Measurements from ENCODE around the gene DCTPP1.

DCTPP1 gene

DNA sequence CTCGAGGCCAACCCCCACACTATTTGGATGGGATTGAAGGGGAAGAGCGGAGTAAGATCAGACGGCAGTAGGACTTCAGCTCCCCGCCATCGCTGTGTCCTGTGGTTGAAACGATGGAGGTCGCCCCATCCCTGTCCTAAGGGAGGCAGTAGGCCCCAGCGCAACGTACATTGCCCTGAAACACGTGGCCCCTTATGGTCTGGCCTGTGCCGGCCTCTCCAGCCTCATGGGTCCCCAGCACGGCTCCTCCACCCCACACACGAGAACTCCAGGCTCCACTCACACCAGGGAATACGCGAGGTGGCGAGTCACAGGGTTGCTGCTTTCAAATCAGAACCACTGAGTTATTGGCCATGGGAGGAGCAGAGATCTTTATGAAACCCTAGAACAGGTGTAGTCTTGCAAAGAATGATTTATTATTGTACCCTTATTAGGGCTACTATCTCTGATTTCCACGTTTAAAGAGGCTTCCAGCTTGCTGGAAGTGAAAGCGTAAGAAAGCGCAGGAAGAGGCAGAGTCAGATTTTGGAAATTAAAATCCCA lies 669 bp upstream of the DCTPP1 start (continued):
- TF ChIP-seq, protein P1, sequence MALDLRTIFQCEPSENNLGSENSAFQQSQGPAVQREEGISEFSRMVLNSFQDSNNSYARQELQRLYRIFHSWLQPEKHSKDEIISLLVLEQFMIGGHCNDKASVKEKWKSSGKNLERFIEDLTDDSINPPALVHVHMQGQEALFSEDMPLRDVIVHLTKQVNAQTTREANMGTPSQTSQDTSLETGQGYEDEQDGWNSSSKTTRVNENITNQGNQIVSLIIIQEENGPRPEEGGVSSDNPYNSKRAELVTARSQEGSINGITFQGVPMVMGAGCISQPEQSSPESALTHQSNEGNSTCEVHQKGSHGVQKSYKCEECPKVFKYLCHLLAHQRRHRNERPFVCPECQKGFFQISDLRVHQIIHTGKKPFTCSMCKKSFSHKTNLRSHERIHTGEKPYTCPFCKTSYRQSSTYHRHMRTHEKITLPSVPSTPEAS (tag by site-specific recombination; IDR thresholded peaks at IDR 0.05) = peak; percentile 46; the same call in 1 of the 2 replicates
- TF ChIP-seq BCL11B (tag by site-specific recombination; IDR thresholded peaks at IDR 0.05; ENCODE audit: low read depth) (peak; percentile 2; the same call in 1 of the 2 replicates), ZNF561 (tag by site-specific recombination; IDR thresholded peaks at IDR 0.05; ENCODE audit: borderline replicate concordance) (0 out of 2 replicates have a peak, but pooled peaks have one; percentile 87), ZNF629 (tag by site-specific recombination; IDR thresholded peaks at IDR 0.05) (peak; percentile 5; the same call in 1 of the 2 replicates), ZBTB1 (tag by site-specific recombination; IDR thresholded peaks at IDR 0.05) (peak; percentile 70; the same call in 1 of the 2 replicates), ZNF610 (tag by site-specific recombination; IDR thresholded peaks at IDR 0.05; ENCODE audit: borderline replicate concordance) (peak; percentile 82), IKZF3 (tag by site-specific recombination; IDR thresholded peaks at IDR 0.05) (no peak), ZFHX2 (tag by site-specific recombination; conservative IDR thresholded peaks at IDR 0.05) (no peak), OVOL3 (tag by site-specific recombination; IDR thresholded peaks at IDR 0.05) (peak; percentile 61), MZF1 (tag by site-specific recombination; IDR thresholded peaks at IDR 0.05; ENCODE audit: borderline replicate concordance) (0 out of 2 replicates have a peak, but pooled peaks have one; percentile 15), ZBTB48 (tag by site-specific recombination; IDR thresholded peaks at IDR 0.05) (peak; percentile 93), ZNF585B (tag by site-specific recombination; IDR thresholded peaks at IDR 0.05) (no peak), ZNF121 (tag by site-specific recombination; IDR thresholded peaks at IDR 0.05) (0 out of 2 replicates have a peak, but pooled peaks have one; percentile 14), KLF16 (tag by site-specific recombination; IDR thresholded peaks at IDR 0.05) (peak; percentile 46; the same call in 1 of the 2 replicates), PRDM1 (tag by site-specific recombination; IDR thresholded peaks at IDR 0.05) (peak; percentile 2; the same call in 1 of the 2 replicates), ZNF324 (tag by site-specific recombination; IDR thresholded peaks at IDR 0.05) (peak; percentile 84), ZNF664 (tag by site-specific recombination; IDR thresholded peaks at IDR 0.05) (no peak), ZBTB8A (tag by site-specific recombination; IDR thresholded peaks at IDR 0.05) (peak; percentile 75), ZBTB21 (tag by site-specific recombination; IDR thresholded peaks at IDR 0.05) (peak; percentile 38; the same call in 1 of the 2 replicates), YY1 (tag by site-specific recombination; IDR thresholded peaks at IDR 0.05) (peak; percentile 74)
- TF ChIP-seq, protein P2, sequence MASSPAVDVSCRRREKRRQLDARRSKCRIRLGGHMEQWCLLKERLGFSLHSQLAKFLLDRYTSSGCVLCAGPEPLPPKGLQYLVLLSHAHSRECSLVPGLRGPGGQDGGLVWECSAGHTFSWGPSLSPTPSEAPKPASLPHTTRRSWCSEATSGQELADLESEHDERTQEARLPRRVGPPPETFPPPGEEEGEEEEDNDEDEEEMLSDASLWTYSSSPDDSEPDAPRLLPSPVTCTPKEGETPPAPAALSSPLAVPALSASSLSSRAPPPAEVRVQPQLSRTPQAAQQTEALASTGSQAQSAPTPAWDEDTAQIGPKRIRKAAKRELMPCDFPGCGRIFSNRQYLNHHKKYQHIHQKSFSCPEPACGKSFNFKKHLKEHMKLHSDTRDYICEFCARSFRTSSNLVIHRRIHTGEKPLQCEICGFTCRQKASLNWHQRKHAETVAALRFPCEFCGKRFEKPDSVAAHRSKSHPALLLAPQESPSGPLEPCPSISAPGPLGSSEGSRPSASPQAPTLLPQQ (tag by site-specific recombination; IDR thresholded peaks at IDR 0.05) = 0 out of 2 replicates have a peak, but pooled peaks have one; percentile 40
- TF ChIP-seq, protein P3, sequence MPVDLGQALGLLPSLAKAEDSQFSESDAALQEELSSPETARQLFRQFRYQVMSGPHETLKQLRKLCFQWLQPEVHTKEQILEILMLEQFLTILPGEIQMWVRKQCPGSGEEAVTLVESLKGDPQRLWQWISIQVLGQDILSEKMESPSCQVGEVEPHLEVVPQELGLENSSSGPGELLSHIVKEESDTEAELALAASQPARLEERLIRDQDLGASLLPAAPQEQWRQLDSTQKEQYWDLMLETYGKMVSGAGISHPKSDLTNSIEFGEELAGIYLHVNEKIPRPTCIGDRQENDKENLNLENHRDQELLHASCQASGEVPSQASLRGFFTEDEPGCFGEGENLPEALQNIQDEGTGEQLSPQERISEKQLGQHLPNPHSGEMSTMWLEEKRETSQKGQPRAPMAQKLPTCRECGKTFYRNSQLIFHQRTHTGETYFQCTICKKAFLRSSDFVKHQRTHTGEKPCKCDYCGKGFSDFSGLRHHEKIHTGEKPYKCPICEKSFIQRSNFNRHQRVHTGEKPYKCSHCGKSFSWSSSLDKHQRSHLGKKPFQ (tag by site-specific recombination; IDR thresholded peaks at IDR 0.05) = 0 out of 2 replicates have a peak, but pooled peaks have one; percentile 13
- TF ChIP-seq, protein P4, sequence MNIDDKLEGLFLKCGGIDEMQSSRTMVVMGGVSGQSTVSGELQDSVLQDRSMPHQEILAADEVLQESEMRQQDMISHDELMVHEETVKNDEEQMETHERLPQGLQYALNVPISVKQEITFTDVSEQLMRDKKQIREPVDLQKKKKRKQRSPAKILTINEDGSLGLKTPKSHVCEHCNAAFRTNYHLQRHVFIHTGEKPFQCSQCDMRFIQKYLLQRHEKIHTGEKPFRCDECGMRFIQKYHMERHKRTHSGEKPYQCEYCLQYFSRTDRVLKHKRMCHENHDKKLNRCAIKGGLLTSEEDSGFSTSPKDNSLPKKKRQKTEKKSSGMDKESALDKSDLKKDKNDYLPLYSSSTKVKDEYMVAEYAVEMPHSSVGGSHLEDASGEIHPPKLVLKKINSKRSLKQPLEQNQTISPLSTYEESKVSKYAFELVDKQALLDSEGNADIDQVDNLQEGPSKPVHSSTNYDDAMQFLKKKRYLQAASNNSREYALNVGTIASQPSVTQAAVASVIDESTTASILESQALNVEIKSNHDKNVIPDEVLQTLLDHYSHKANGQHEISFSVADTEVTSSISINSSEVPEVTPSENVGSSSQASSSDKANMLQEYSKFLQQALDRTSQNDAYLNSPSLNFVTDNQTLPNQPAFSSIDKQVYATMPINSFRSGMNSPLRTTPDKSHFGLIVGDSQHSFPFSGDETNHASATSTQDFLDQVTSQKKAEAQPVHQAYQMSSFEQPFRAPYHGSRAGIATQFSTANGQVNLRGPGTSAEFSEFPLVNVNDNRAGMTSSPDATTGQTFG (tag by site-specific recombination; IDR thresholded peaks at IDR 0.05; ENCODE audit: borderline replicate concordance) = no peak
- TF ChIP-seq, protein P5, sequence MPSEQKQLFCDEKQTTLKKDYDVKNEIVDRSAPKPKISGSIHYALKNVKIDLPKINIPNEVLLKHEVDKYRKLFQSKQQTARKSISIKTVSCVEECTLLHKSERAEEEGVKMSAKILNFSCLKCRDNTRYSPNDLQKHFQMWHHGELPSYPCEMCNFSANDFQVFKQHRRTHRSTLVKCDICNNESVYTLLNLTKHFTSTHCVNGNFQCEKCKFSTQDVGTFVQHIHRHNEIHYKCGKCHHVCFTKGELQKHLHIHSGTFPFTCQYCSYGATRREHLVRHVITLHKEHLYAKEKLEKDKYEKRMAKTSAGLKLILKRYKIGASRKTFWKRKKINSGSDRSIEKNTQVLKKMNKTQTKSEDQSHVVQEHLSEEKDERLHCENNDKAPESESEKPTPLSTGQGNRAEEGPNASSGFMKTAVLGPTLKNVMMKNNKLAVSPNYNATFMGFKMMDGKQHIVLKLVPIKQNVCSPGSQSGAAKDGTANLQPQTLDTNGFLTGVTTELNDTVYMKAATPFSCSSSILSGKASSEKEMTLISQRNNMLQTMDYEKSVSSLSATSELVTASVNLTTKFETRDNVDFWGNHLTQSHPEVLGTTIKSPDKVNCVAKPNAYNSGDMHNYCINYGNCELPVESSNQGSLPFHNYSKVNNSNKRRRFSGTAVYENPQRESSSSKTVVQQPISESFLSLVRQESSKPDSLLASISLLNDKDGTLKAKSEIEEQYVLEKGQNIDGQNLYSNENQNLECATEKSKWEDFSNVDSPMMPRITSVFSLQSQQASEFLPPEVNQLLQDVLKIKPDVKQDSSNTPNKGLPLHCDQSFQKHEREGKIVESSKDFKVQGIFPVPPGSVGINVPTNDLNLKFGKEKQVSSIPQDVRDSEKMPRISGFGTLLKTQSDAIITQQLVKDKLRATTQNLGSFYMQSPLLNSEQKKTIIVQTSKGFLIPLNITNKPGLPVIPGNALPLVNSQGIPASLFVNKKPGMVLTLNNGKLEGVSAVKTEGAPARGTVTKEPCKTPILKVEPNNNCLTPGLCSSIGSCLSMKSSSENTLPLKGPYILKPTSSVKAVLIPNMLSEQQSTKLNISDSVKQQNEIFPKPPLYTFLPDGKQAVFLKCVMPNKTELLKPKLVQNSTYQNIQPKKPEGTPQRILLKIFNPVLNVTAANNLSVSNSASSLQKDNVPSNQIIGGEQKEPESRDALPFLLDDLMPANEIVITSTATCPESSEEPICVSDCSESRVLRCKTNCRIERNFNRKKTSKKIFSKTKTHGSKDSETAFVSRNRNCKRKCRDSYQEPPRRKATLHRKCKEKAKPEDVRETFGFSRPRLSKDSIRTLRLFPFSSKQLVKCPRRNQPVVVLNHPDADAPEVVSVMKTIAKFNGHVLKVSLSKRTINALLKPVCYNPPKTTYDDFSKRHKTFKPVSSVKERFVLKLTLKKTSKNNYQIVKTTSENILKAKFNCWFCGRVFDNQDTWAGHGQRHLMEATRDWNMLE (tag by site-specific recombination; conservative IDR thresholded peaks at IDR 0.05; ENCODE audit: low read depth) = peak; percentile 80
- TF ChIP-seq, protein P6, sequence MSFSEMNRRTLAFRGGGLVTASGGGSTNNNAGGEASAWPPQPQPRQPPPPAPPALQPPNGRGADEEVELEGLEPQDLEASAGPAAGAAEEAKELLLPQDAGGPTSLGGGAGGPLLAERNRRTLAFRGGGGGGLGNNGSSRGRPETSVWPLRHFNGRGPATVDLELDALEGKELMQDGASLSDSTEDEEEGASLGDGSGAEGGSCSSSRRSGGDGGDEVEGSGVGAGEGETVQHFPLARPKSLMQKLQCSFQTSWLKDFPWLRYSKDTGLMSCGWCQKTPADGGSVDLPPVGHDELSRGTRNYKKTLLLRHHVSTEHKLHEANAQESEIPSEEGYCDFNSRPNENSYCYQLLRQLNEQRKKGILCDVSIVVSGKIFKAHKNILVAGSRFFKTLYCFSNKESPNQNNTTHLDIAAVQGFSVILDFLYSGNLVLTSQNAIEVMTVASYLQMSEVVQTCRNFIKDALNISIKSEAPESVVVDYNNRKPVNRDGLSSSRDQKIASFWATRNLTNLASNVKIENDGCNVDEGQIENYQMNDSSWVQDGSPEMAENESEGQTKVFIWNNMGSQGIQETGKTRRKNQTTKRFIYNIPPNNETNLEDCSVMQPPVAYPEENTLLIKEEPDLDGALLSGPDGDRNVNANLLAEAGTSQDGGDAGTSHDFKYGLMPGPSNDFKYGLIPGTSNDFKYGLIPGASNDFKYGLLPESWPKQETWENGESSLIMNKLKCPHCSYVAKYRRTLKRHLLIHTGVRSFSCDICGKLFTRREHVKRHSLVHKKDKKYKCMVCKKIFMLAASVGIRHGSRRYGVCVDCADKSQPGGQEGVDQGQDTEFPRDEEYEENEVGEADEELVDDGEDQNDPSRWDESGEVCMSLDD (tag by site-specific recombination; IDR thresholded peaks at IDR 0.05) = no peak
